Activated T-cell treated with anti-CD3 and anti-CD28 coated beads for 24 hours (primary cell): ENCODE results near the gene PRC1.

Experiments
- DNase-seq: peaks from one replicate; pipeline ENCODE4 v3.0.0-alpha.2; 2020; ENCODE audit warnings: low read depth

The PRC1 gene

GRCh38 chr15:90989040-90989768 is 5.1 kb downstream of the PRC1 start:
- DNase-seq = no peak

DNA sequence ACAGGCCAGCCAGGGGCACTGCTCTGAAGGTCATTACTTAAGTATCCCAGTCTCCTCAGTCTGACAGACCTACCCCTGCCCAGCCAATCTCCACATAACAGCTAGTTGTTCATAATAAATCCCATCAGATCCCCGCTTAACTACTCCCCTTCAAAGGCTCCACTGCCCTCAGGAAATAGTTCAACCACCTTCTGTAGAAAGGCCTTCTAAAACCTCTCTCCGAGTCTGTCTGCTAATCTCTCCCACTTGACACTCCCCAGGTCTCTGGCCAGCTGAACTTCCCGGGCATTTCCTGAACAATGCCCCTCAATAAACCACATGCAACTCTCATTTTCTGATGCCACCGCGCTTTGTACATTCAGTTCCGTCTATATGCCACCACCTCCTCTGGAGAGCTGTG is 6.0 kb downstream of the PRC1 start:
- no peak for DNase-seq

DNA sequence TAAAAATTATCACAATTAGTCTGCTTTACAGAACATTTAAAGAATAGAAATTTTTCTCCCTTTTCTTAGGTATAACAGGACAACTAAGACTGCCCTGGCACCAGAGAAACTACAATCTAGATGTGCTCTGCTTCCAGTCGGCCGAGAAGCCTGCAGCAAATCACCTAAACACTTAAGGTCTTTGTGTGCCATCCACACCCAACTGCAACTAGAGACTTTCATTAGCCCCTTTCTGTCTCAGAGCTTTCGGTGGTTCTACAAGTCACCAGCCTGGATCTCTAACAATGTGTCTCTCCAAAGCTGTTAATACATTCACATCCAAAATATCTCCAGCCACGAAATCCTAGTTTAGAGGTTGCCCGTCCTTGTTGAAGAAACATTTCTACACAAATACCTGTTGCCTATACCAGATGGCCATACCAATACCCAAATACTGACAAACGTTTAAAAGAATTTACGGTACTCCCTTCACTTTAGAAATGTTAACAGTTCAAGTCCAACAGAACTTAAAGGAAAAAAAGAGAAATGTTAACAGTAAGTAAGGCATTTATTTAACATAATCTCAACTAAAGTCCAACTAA is 6.7 kb downstream of the PRC1 start:
- DNase-seq = no peak

- no peak for DNase-seq
These were observed 7.4 kb downstream of the PRC1 start for GRCh38 chr15:90986790-90987507.

- DNase-seq = no peak
These were observed 12.2 kb downstream of the PRC1 start for GRCh38 chr15:90982135-90982534.

DNA sequence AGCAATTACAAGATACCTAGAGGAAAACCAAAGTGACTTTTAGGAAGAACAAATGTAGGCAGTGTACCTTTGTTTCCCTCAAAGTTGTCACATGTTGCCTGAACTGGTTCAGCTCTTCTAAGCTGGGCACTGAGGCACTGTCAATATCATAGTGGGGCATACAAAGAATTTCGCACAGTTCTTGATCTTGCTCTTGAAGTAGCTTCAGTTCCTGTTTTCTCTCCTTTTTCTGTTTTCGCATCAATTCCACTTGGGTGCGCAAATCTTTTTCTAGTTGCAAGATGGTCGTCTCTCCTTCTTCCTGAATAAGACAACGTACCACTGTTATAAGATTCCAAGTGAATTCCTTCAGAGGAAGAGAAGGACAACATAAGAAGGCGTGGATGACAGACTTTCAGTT is 12.7 kb downstream of the PRC1 start:
- DNase-seq = no peak

- no peak for DNase-seq
These were observed 14.8 kb downstream of the PRC1 start for GRCh38 chr15:90979582-90979981.

DNA sequence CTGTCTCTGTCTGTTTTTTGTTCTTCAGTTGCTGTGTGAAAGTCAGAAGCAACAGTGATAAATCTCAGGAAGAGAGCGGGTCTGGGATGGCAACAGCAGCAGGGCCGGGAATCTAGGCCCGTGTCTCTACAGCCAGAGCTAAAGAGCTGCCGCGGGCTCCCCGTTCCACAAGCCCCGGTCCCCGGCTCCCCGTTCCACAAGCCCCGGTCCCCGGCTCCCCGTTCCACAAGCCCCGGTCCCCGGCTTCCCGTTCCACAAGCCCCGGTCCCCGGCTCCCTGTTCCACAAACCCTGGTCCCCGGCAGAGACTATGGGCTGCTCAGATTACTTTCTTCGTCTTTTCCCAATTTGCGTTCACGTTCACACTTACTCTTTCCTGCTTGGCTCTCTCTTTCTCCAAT is 20.1 kb downstream of the PRC1 start:
- no peak for DNase-seq

DNA sequence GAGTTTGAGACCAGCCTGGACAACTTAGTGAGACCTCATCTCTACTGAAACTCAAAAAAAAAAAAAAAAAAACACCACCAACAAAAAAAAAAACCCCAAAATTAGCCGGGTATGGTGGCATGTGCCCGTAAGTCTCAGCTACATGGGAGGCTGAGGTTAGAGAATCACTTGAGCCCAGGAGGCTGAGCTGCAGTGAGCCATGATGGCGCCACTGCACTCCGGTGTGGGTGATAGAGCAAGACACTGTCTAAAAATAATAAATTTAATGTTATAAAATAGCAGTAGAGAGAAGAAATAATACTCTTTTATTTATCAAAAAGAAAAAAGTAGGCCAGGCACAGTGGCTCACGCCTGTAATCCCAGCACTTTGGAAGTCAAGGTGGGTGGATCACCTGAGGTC is 22.2 kb downstream of the PRC1 start:
- no peak for DNase-seq

- DNase-seq = no peak
These were observed 24.1 kb downstream of the PRC1 start for GRCh38 chr15:90970274-90970673.

DNA sequence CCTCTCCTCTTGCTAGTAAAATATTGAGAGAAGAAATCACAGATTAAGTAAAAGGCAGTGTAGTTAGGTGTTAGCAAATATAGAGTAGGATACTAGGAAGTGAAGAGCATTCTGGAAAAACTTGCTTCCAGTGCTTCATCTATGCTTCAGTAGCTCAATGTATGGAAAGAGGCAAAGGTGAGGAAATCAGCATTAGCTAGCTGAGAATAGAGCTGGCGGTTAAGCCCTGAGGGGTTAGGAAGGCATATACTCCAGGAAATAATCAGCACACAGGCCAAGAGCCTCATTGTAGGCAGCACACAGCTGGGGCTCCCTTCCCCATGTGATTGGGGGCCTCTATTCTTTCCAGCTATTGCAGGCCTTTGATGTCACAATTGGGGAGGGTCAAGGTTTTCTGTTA is 25.9 kb downstream of the PRC1 start:
- DNase-seq = no peak

GRCh38 chr15:90967206-90967605 is 27.1 kb downstream of the PRC1 start:
- no peak for DNase-seq

GRCh38 chr15:90966262-90966661 is 28.1 kb downstream of the PRC1 start:
- DNase-seq = no peak

DNA sequence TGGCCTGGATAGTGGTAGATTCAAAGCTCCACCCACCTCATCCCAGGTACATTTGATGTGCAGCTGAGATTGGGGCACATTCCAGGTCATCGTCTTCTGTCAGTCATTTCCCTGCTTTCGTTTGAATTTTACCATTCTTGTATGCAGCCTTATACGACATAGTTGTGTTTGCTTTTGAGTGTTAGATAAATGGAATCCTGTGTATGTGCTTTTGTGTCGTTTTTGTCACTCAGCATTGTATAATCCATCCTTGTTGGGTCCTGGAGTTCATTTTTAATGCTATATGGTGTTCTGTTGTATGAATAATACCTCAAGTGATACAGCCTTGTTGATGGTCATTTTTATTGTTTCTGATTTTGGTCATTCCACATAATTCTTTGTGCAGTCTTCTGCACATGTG is 32.3 kb downstream of the PRC1 start:
- DNase-seq = no peak

- no peak for DNase-seq
These were observed 33.8 kb downstream of the PRC1 start for GRCh38 chr15:90960298-90961091.

GRCh38 chr15:90959894-90960293 is 34.4 kb downstream of the PRC1 start:
- DNase-seq = no peak

DNA sequence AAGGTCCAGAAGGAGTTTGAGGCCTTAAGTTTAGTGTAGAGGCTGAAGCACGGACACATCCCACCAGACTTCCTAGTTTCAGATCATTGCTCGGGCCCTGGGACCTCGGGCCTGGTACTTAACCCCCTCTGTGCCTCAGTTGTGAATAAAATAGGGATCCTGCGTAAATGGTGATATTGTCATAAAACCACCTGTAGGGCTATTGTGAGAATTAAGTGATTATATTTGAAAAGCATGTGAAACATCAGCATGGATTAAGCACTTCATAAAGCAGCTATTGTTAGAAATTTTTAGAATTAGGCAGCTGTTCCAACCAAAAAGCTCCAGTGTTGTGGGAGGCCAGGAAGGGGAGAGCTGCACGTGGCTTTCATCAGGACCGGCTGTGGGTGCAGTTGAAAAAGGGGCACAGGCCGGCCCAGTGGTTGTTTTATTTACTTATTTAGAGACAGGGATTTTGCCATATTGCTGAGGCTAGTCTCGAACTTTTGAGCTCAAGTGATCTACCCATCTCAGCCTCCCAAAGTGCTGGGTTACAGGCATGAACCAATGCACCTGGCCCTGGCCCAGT is 35.2 kb downstream of the PRC1 start:
- DNase-seq = no peak

- no peak for DNase-seq
These were observed 36.5 kb downstream of the PRC1 start for GRCh38 chr15:90957791-90958190.

GRCh38 chr15:90957031-90957790 is 37.1 kb downstream of the PRC1 start:
- DNase-seq = no peak

- DNase-seq = peak; percentile 34
These were observed 37.9 kb downstream of the PRC1 start for GRCh38 chr15:90956274-90957030.
